Central memory CD8-positive, alpha-beta T cell (primary cell): ENCODE results near the gene GABRR3.
"Not testable (repeated sequence)": the region's sequence is repeated elsewhere in the genome, so short reads cannot be mapped to it uniquely, and the experiment has no call there.

Source experiments
- ATAC-seq: fragments of 150-1000 bp; cut with Tn5 transposase; replicated peaks from 2 replicates; pipeline ENCODE4 v1.10.0; 2022; ENCODE audit warnings: mild to moderate bottlenecking, moderate FRiP score, moderate number of reproducible peaks; ENCODE audit not compliant: poor library complexity, severe bottlenecking; ENCODE audit errors: extremely low read depth
- DNase-seq, 2 donors: peaks; one replicate each; pipeline ENCODE4 v3.0.0; 2021; ENCODE audit warnings: low spot score in 2 of 2
- H3K27ac Mint-ChIP-seq: one replicate; pipeline ENCODE4 v1.8.0; 2022; ENCODE audit warnings: low read depth, mild to moderate bottlenecking, moderate library complexity, mixed read lengths
- H3K27me3 Mint-ChIP-seq: one replicate; pipeline ENCODE4 v1.8.0; 2022; ENCODE audit warnings: mixed read lengths
- H3K36me3 Mint-ChIP-seq: one replicate; pipeline ENCODE4 v1.8.0; 2022; ENCODE audit warnings: mild to moderate bottlenecking, moderate library complexity, mixed read lengths; ENCODE audit not compliant: insufficient read depth
- H3K4me1 Mint-ChIP-seq: one replicate; pipeline ENCODE4 v1.8.0; 2022; ENCODE audit warnings: mixed read lengths
- H3K4me3 Mint-ChIP-seq: one replicate; pipeline ENCODE4 v1.8.0; 2022; ENCODE audit warnings: mild to moderate bottlenecking, moderate library complexity, mixed read lengths
- H3K9me3 Mint-ChIP-seq: one replicate; pipeline ENCODE4 v1.8.0; 2022; ENCODE audit warnings: mixed read lengths

GABRR3 gene

DNA sequence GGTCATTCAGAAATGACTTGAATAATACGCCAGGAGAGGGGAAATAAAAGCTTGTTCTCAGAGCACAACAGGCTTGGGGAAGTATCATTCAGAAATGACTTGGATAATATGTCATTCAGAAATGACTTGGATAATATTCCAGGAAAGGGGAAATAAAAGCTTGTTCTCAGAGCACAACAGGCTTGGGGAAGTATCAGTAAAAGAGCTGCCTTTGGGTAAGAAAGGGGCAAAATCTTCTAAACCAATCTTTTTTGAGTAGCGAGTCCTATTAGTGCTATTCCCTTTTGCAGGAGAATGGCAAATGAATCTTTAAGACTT is 20.9 kb downstream of the GABRR3 start:
- H3K9me3 Mint-ChIP-seq: no peaks in the 10 kb centered on the region
- no peak overlapping the region for H3K27ac Mint-ChIP-seq
- no peak for ATAC-seq
- H3K27me3 Mint-ChIP-seq: peaks cover 14% of the 10 kb centered on the region
- H3K4me1 Mint-ChIP-seq: no peaks in the 10 kb centered on the region
- H3K4me3 Mint-ChIP-seq: no peak overlapping the region
- DNase-seq: no peak
- no peaks in the 10 kb centered on the region for H3K36me3 Mint-ChIP-seq

DNA sequence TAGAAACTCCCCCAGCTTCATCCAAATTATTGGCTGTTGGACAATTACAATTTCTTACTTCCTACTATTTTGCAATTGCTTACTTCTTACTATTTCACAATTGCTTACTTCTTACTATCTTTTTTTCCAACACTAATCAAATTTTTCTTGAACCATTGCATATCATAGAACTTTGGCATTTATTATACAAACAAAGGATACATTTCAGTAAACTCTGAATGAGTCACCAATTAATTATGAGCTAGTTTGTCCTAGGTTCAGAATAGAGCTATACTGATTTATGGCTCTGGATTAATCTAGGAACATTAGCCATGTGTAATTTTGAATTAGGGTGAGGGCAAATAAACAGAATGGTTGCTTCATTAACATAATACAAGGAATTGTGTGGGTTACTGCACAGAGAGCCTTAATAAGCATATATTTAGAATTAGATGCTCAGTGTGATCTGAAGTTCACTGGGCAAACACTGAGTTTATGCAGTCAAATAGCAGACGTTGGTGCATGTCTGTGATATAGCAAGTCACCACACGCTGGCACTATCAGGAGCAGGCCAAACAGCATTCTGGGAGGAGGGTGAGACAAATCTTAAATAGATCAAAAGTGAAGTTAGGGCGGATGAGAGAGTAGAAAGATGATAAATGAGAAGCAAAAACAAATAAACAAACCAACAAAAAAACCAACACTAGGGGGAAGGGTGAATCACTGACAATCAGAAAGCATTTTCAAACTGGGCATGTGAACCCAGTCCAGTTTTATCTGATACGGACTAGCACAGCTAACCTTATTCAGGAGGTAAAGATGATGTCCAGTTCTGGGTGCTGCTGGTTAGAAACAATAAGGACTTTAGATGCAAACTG is 21.5 kb downstream of the GABRR3 start:
- no peaks in the 10 kb centered on the region for H3K36me3 Mint-ChIP-seq
- DNase-seq (no peak), ATAC-seq (no peak)
- H3K9me3 Mint-ChIP-seq: no peaks in the 10 kb centered on the region
- H3K27ac Mint-ChIP-seq: no peak overlapping the region
- no peak overlapping the region for H3K4me3 Mint-ChIP-seq
- H3K4me1 Mint-ChIP-seq: no peaks in the 10 kb centered on the region
- peaks cover 14% of the 10 kb centered on the region for H3K27me3 Mint-ChIP-seq

GRCh38 chr3:98012979-98013378 is 22.1 kb downstream of the GABRR3 start:
- no peaks in the 10 kb centered on the region for H3K9me3 Mint-ChIP-seq
- no peak overlapping the region for H3K27ac Mint-ChIP-seq
- H3K36me3 Mint-ChIP-seq: no peaks in the 10 kb centered on the region

GRCh38 chr3:98010883-98011449 is 24.1 kb downstream of the GABRR3 start:
- not testable (repeated sequence) for H3K4me1 Mint-ChIP-seq, DNase-seq, H3K9me3 Mint-ChIP-seq, H3K4me3 Mint-ChIP-seq, ATAC-seq, H3K36me3 Mint-ChIP-seq, H3K27ac Mint-ChIP-seq
- peaks cover 14% of the 10 kb centered on the region for H3K27me3 Mint-ChIP-seq

More at GRCh38 chr3:98012979-98013378, 22.1 kb downstream of the GABRR3 start:
- Mint-ChIP-seq H3K4me3 (no peak overlapping the region), H3K4me1 (no peaks in the 10 kb centered on the region), H3K27me3 (peaks cover 14% of the 10 kb centered on the region)
- ATAC-seq (no peak), DNase-seq (no peak)

DNA sequence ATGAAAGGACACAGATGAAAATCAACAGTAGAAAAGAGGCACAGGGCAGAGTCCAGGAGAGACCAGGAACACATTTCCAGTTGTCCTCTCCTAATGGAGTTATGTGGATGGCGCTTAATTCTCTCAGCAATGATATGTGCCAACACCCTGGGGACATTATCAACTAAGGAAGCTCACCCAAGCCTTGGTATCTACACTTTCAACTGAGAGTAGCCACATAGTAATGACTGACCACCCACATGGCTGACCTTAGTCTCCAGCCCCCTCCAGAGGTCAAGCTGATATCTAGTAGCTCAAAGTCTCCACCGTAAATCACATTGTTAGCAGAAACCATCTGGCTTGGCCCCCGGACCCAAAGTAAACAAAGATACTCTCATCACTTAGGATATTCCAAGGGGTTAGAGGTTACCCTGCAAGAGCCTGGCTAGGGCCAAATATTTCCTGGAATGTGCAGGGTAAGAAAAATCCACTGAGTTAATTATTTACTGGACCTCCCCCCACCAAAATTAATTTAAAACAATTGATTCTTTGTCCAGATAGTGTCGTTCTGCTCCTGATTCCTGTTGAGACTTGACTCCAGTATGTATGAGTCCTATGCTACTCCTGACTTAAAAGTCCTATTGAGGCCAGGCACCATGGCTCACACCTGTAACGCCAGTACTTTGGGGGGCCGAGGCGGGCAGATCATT is 24.8 kb downstream of the GABRR3 start:
- no peak for DNase-seq
- Mint-ChIP-seq H3K9me3 (no peaks in the 10 kb centered on the region), H3K36me3 (peaks cover 1% of the 10 kb centered on the region), H3K4me1 (no peaks in the 10 kb centered on the region), H3K27me3 (peaks cover 14% of the 10 kb centered on the region), H3K4me3 (no peak overlapping the region), H3K27ac (no peak overlapping the region)
- ATAC-seq: no peak

DNA sequence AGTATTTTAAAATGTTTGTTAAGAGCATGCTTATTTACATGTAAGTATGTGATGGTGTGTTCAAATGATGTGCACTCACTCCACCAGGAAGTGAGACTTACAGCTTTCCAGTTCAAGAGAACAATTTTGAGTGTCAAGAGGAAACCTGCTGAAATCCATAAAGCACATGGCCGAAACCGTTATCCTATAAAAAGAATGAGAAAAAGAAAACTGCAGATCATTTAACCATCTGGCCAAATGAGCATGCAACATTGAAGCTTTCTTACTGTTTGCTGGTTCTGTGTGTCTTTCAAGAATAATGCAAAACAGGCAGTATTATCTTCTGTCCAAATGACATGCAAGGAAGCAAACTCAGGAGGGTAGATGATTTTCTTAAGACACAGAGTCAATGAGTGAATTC is 26.3 kb downstream of the GABRR3 start:
- H3K4me1 Mint-ChIP-seq: no peaks in the 10 kb centered on the region
- H3K9me3 Mint-ChIP-seq: no peaks in the 10 kb centered on the region
- DNase-seq (no peak), ATAC-seq (no peak)
- peaks cover 1% of the 10 kb centered on the region for H3K36me3 Mint-ChIP-seq
- H3K4me3 Mint-ChIP-seq: no peak overlapping the region
- peaks cover 14% of the 10 kb centered on the region for H3K27me3 Mint-ChIP-seq
- no peak overlapping the region for H3K27ac Mint-ChIP-seq

GRCh38 chr3:98005438-98005837 is 29.7 kb downstream of the GABRR3 start:
- H3K36me3 Mint-ChIP-seq: peaks cover 1% of the 10 kb centered on the region
- H3K4me3 Mint-ChIP-seq: no peak overlapping the region
- DNase-seq (no peak), ATAC-seq (no peak)
- H3K9me3 Mint-ChIP-seq: no peaks in the 10 kb centered on the region
- no peak overlapping the region for H3K27ac Mint-ChIP-seq
- H3K27me3 Mint-ChIP-seq: no peaks in the 10 kb centered on the region
- no peaks in the 10 kb centered on the region for H3K4me1 Mint-ChIP-seq

DNA sequence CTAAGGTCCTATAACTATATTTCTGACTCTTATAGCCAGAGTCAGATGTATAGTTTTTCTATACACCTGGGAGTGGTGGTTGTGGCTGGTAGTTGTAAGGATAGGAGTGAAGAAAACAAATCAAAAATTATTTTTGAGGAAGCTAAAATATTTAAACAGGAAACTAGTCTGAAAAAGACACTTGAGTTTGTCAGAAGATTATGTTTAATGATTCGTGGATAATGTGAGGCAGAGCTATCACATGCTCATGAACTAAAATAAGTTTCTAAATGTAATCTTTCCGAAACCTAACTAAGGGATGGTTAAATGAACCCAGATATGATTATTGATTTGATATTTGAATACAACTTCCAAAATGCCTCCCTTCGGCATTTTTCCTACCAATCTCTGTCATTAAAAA is 30.4 kb downstream of the GABRR3 start:
- ATAC-seq: no peak
- no peaks in the 10 kb centered on the region for H3K9me3 Mint-ChIP-seq

DNA sequence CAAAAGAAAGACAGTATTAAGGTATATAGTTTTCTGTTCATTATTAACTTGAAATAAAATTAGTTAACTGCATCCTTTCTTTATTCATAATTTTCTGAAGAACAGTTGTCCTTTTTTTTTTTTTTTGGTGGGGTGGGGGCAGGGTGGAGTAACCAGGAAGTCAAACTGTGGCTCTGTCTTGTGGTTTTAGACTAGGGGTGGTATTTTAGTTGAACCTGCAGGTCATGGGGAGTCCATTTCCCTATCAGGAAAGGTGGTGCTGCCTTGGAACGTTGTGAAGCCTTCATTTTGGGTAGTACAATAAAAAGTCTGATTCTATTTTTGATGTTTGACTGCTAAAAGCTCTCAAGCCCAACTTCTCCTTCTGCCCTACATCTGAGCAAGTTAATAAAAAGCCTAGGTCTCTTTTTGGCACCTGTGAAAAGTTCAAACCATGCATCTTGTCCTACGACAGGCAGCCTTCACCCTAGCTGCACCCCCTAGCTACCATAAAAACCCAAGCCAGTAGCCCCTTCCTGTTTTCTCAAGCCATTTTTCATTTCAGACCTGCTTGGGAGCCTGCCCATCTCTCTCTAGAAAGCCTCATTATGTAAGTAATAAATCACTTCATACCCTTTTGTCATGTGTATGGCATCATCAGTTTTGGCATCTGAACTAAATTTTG is 31.7 kb downstream of the GABRR3 start:
- no peak overlapping the region for H3K4me3 Mint-ChIP-seq
- DNase-seq: no peak
- no peak overlapping the region for H3K27ac Mint-ChIP-seq
- no peak for ATAC-seq
- H3K27me3 Mint-ChIP-seq: no peaks in the 10 kb centered on the region
- no peaks in the 10 kb centered on the region for H3K9me3 Mint-ChIP-seq
- peaks cover 1% of the 10 kb centered on the region for H3K36me3 Mint-ChIP-seq
- H3K4me1 Mint-ChIP-seq: no peaks in the 10 kb centered on the region

More for the DNA sequence above, 30.4 kb downstream of the GABRR3 start:
- Mint-ChIP-seq H3K27ac (no peak overlapping the region), H3K36me3 (peaks cover 1% of the 10 kb centered on the region), H3K4me1 (no peaks in the 10 kb centered on the region), H3K27me3 (no peaks in the 10 kb centered on the region), H3K4me3 (no peak overlapping the region)
- no peak for DNase-seq

- DNase-seq: no peak
- H3K36me3 Mint-ChIP-seq: peaks cover 1% of the 10 kb centered on the region
- ATAC-seq: no peak
- no peaks in the 10 kb centered on the region for H3K4me1 Mint-ChIP-seq
- no peak overlapping the region for H3K27ac Mint-ChIP-seq
- H3K27me3 Mint-ChIP-seq: no peaks in the 10 kb centered on the region
- no peaks in the 10 kb centered on the region for H3K9me3 Mint-ChIP-seq
- no peak overlapping the region for H3K4me3 Mint-ChIP-seq
Observed at GRCh38 chr3:98002717-98003116, 32.4 kb downstream of the GABRR3 start.

DNA sequence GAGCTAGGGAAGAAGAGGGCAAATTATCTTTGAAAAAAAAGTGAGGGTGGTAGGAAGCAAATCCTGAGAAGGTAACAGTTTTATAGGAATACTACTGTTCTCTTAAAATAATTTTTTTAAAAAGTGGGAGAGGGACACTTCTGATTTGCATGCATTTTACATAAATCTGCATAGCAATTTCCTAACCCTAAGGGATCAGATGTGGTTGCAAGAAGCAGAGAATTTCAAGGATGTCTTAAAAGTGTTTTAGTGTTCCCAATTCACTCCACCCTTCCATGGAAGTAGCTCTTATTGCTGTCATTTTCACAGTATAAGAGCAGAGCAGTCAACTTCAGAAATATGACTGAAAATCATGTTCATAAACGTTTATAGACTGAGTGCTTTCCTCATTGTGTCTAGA is 35.1 kb downstream of the GABRR3 start:
- no peaks in the 10 kb centered on the region for H3K4me1 Mint-ChIP-seq
- no peaks in the 10 kb centered on the region for H3K36me3 Mint-ChIP-seq
- DNase-seq (no peak), ATAC-seq (no peak)
- no peak overlapping the region for H3K27ac Mint-ChIP-seq
- H3K9me3 Mint-ChIP-seq: no peaks in the 10 kb centered on the region
- H3K4me3 Mint-ChIP-seq: no peak overlapping the region
- H3K27me3 Mint-ChIP-seq: no peaks in the 10 kb centered on the region

DNA sequence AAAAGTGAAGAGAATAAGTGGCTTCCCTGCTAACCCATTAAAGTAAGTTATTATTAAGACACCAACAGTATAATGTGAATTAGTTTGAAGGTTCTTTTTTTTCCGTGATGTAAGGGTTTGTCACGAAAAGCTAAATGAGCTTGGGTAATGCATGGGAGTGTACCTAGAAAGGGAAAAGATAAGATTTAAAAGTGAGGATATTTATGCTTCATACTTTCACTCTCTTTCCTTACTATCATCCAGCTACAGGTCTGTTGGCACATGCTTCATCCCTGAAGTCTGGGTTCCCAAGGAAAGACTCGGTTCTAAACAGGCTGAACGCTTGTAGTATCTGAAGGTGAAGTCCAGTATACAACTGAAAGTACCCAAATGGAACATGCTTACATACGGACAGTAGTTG is 36.0 kb downstream of the GABRR3 start:
- Mint-ChIP-seq H3K4me3 (no peak overlapping the region), H3K27me3 (peaks cover 3% of the 10 kb centered on the region), H3K9me3 (no peaks in the 10 kb centered on the region), H3K4me1 (no peaks in the 10 kb centered on the region), H3K36me3 (no peaks in the 10 kb centered on the region), H3K27ac (no peak overlapping the region)
- ATAC-seq: no peak
- no peak for DNase-seq
